GM12878 (cell line): Measurements from ENCODE around the gene ZFP3. TPM values are rescaled to one million over a fixed set of nuclear protein-coding genes. Genes with fewer than 3 reads are reported as not detected.

ENCODE experiments used
- ATAC-seq: fragments of 200-7000 bp; cut with Tn5 transposase; 3 replicates; pipeline ENCODE4 v1.9.1; 2020; ENCODE audit warnings: mild to moderate bottlenecking, moderate library complexity
- BruUV-seq: library from RNA; stranded (reverse); fragments of 400-500 nt; replicated peaks from 2 replicates; lab custom pipeline; 2021; lab: Mats Ljungman, UMichigan
- CTCF ChIA-PET: fragments of 300-600 bp; sonication (Branson Sonifier 250); formaldehyde crosslinking; extraction: SDS; loops from one replicate; lab custom pipeline; 2021; ENCODE audit warnings: inconsistent platforms; lab: Yijun Ruan, JAX
- POLR2A ChIA-PET: fragments of 350-600 bp; formaldehyde crosslinking; extraction: SDS; loops from one replicate; lab custom pipeline; 2021; ENCODE audit warnings: inconsistent platforms; lab: Charles Lee
- RAD21 ChIA-PET: fragments of 300-600 bp; sonication (Branson Sonifier 250); formaldehyde crosslinking; loops from one replicate; lab custom pipeline; 2023; ENCODE audit warnings: antibody characterized with exemption; ENCODE audit not compliant: unreplicated experiment; lab: Charles Lee
- SMC1A ChIA-PET: fragments of 300-600 bp; sonication (Branson Sonifier 250); formaldehyde crosslinking; loops from one replicate; lab custom pipeline; 2023; ENCODE audit not compliant: unreplicated experiment, uncharacterized antibody; lab: Charles Lee
- DNase-seq: peaks from one replicate; pipeline ENCODE4 v3.0.0-alpha.2; 2011; ENCODE audit warnings: low read depth, low spot score
- FAIRE-seq: peaks from 3 replicates; lab custom pipeline; 2011; peaks lifted over from hg19 to GRCh38; lab: Jason Lieb, UNC
- H2AFZ ChIP-seq: 2 replicates; pipeline ENCODE4 v1.6.0; 2011; ENCODE audit warnings: low read depth, low read length, control low read depth; ENCODE audit not compliant: control insufficient read depth
- H3K27ac ChIP-seq: 2 replicates; pipeline ENCODE4 v1.5.1; 2011; ENCODE audit warnings: control low read depth; ENCODE audit not compliant: control insufficient read depth, insufficient read depth
- H3K27me3 ChIP-seq, 2 experiments: replicated peaks in 1 of 2; 2 replicates each; pipeline versions ENCODE4 v1.6.0 to v1.6.1; 2011; ENCODE audit warnings: low read length in 1 of 2; ENCODE audit not compliant: control insufficient read depth in 2 of 2, insufficient read depth in 2 of 2
- H3K36me3 ChIP-seq, 2 experiments: 2 replicates each; pipeline ENCODE4 v1.5.1; 2011; ENCODE audit warnings: low read length in 1 of 2; ENCODE audit not compliant: control insufficient read depth in 2 of 2, insufficient read depth in 2 of 2
- H3K4me1 ChIP-seq: 2 replicates; pipeline ENCODE4 v1.6.1; 2011; ENCODE audit warnings: mild to moderate bottlenecking, low read length, moderate library complexity, mixed read lengths; ENCODE audit not compliant: control insufficient read depth, insufficient read depth
- H3K4me2 ChIP-seq: 2 replicates; pipeline ENCODE4 v1.6.0; 2011; ENCODE audit warnings: control low read depth; ENCODE audit not compliant: control insufficient read depth, insufficient read depth
- H3K4me3 ChIP-seq: fragments of 200-600 bp; sonication (generic); 2 replicates; pipeline ENCODE4 v1.5.1; 2016
- H3K79me2 ChIP-seq: 2 replicates; pipeline ENCODE4 v1.6.0; 2011; ENCODE audit warnings: low read length; ENCODE audit not compliant: control insufficient read depth, insufficient read depth
- H3K9ac ChIP-seq: 2 replicates; pipeline ENCODE4 v1.8.0; 2011; ENCODE audit warnings: low read length, control low read depth, mixed read lengths; ENCODE audit not compliant: control insufficient read depth, insufficient read depth
- H3K9me3 ChIP-seq: replicated peaks from 3 replicates; pipeline ENCODE4 v1.5.1; 2011; ENCODE audit warnings: mild to moderate bottlenecking, low read length; ENCODE audit not compliant: control insufficient read depth, insufficient read depth
- H4K20me1 ChIP-seq: 2 replicates; pipeline ENCODE4 v1.6.0; 2011; ENCODE audit not compliant: control insufficient read depth, insufficient read depth
- GATAD2B ChIP-seq: fragments of 450-650 bp; conservative IDR thresholded peaks from 2 replicates; pipeline ENCODE4 v1.6.1; 2017; ENCODE audit warnings: low read depth, mild to moderate bottlenecking, moderate library complexity
- KDM1A ChIP-seq: fragments of 200-600 bp; sonication (generic); IDR thresholded peaks from 2 replicates; pipeline ENCODE4 v1.6.1; 2016; ENCODE audit warnings: borderline replicate concordance
- MEF2B ChIP-seq: fragments of 450-650 bp; IDR thresholded peaks from 2 replicates; pipeline ENCODE4 v1.6.1; 2018; ENCODE audit warnings: mild to moderate bottlenecking, moderate library complexity; ENCODE audit not compliant: partially characterized antibody, poor library complexity, severe bottlenecking
- YY1 ChIP-seq: IDR thresholded peaks from 2 replicates; pipeline ENCODE4 v1.6.1; 2011; ENCODE audit warnings: low read depth, mild to moderate bottlenecking, low read length
- ZNF24 ChIP-seq: fragments of 450-650 bp; IDR thresholded peaks from 2 replicates; pipeline ENCODE4 v1.6.1; 2017; ENCODE audit warnings: antibody characterized with exemption, mild to moderate bottlenecking
- WGBS: methylation state at CpG from one replicate; pipeline ENCODE4 v1.1.6; 2016; ENCODE audit warnings: low lambda C conversion rate; ENCODE audit not compliant: insufficient replicate concordance, insufficient coverage; ENCODE audit errors: missing lambda C conversion rate; 5-methylcytosine and 5-hydroxymethylcytosine counted together
- in situ Hi-C: fragments of 300-500 bp; cut with MboI; formaldehyde crosslinking; loops from 9 replicates; pipeline ENCODE4 v1.14.3; 2018; ENCODE audit warnings: mixed read lengths
- intact Hi-C: fragments of 100-400 bp; cut with micrococcal nuclease; formaldehyde crosslinking; loops from one replicate; pipeline ENCODE4 v1.14.2; 2022; ENCODE audit not compliant: unreplicated experiment
- polyA plus RNA-seq, 11 experiments: library from polyadenylated mRNA; depleted of rRNA in 4 of 11; unstranded in 6 of 11; stranded (reverse) in 5 of 11; fragments of >200 nt; fragmentation: Nextera tagmentation in 4 of 11; fragmentation: Illumina TruSeq in 1 of 11; extraction: Ambion mirVana in 4 of 11; extraction: Trizol in 1 of 11; gene quantifications; 1 replicate in 1 of 11; 2 replicates in 10 of 11; pipeline versions ENCODE4 v1.2.1 to v1.2.3, GENCODE V29; 2011 to 2016; ENCODE audit warnings: inconsistent platforms in 2 of 11, missing spikeins in 2 of 11, low read depth in 1 of 11
- total RNA-seq, 4 experiments: library from RNA; depleted of rRNA in 3 of 4; stranded (reverse); fragments of >200 nt in 3 of 4; fragmentation: Illumina TruSeq in 1 of 4; extraction: Trizol in 1 of 4; gene quantifications; 2 replicates each; pipeline versions ENCODE4 v1.2.1 to v1.2.3, GENCODE V29; 2013 to 2021
- TF ChIP-seq, protein P1 (sequence below): fragments of 450-650 bp; IDR thresholded peaks from 2 replicates; pipeline ENCODE4 v1.6.1; 2017; ENCODE audit warnings: mild to moderate bottlenecking, low read depth, inconsistent platforms; ENCODE audit not compliant: poor library complexity, severe bottlenecking

The ZFP3 gene
- total and polyA plus RNA-seq, 10 of the 15 experiments (the other 5 are each of a cell fraction or from before 2014, with no cell fraction given), result 0.37 to 4.1 (median 1.6) TPM

DNA sequence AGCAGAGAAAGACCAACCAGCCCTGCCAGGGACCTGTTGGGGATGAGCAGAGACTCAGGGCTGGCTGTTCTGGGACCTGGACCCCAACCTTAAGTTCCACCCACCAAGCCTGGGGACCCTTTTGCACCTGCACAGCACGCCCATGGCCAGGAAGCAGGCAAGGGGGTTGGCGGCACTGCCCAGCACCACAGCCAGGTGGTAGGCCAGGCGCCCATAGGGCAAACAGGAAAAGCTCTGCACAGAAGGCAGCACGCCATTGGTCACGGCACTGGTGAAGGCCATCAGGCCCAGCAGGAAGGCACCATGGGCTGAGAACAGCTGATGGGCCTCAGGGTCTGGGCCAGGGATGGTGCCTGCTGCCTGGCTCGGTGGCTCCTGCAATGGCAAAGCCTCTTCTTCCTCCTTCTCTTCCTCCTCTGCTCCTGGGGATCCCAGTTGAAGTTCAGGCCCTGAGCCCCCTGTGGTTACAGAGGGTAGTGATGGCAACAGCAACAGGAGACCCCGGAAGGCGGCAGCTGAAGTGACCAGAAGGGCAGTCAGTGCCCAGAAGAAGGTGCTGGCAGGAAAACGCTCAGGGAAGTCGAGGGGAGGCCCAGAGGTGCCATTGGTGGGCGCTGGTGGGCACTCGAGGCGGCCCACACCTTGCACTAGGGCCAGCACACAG, 44.8 kb upstream of the ZFP3 start:
- H2AFZ ChIP-seq, result no peak overlapping the region
- H3K79me2 ChIP-seq, result no peaks in the 10 kb centered on the region
- DNase-seq (no peak), FAIRE-seq (no peak), ATAC-seq (no peak)
- H3K27ac ChIP-seq, result no peak overlapping the region
- no peaks in the 10 kb centered on the region for H3K9me3 ChIP-seq
- H3K27me3 ChIP-seq, result no peaks in the 10 kb centered on the region
- no peaks in the 10 kb centered on the region for H3K36me3 ChIP-seq
- no peaks in the 10 kb centered on the region for H4K20me1 ChIP-seq
- intact Hi-C loops, result loop anchor here (5.0 kb wide), 1 partner anchor 36 kb away; the partner anchor contains the start of genes INCA1 and KIF1C
- no peak overlapping the region for H3K9ac ChIP-seq
- H3K4me1 ChIP-seq, result peaks cover 14% of the 10 kb centered on the region
- ChIA-PET RAD21 (interaction anchor here (1.3 kb wide), 1 partner anchor 28 kb away, joined by 6 read pairs; no protein-coding TSS in a partner anchor), CTCF (interaction anchor here (1.2 to 4.0 kb wide), 3 partner anchors 29 to 47 kb away, joined by 3 to 16 read pairs (median 4); no protein-coding TSS in a partner anchor), POLR2A (interaction anchor here (0.5 kb wide), 1 partner anchor 24 kb away, joined by 3 read pairs; no protein-coding TSS in a partner anchor), SMC1A (no interaction called here)
- H3K4me2 ChIP-seq, result no peak overlapping the region
- no peak for TF ChIP-seq ZNF24
- no peak for TF ChIP-seq MEF2B
- TF ChIP-seq KDM1A, result no peak
- no peak for TF ChIP-seq GATAD2B
- TF ChIP-seq YY1, result no peak
- TF ChIP-seq, protein P1, sequence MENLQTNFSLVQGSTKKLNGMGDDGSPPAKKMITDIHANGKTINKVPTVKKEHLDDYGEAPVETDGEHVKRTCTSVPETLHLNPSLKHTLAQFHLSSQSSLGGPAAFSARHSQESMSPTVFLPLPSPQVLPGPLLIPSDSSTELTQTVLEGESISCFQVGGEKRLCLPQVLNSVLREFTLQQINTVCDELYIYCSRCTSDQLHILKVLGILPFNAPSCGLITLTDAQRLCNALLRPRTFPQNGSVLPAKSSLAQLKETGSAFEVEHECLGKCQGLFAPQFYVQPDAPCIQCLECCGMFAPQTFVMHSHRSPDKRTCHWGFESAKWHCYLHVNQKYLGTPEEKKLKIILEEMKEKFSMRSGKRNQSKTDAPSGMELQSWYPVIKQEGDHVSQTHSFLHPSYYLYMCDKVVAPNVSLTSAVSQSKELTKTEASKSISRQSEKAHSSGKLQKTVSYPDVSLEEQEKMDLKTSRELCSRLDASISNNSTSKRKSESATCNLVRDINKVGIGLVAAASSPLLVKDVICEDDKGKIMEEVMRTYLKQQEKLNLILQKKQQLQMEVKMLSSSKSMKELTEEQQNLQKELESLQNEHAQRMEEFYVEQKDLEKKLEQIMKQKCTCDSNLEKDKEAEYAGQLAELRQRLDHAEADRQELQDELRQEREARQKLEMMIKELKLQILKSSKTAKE, result no peak
- H3K4me3 ChIP-seq, result no peak overlapping the region
- WGBS, result 79% methylated on average over 13 of the region's 13 CpGs
- BruUV-seq, result no TSS peak
- in situ Hi-C loops, result no loop called here
